HepG2 (cell line): ENCODE results near the gene SKIDA1.

ENCODE experiments used
- KAT8 ChIP-seq: IDR thresholded peaks from 2 replicates; pipeline ENCODE4 v1.6.1; 2016; ENCODE audit warnings: missing genetic modification reagents, missing compliant biosample characterization
- POLR2AphosphoS2 ChIP-seq: IDR thresholded peaks from 2 replicates; pipeline ENCODE4 v1.6.1; 2011; ENCODE audit warnings: low read depth, low read length, improper control_type of control experiment
- ZBTB1 ChIP-seq: sonication (generic); formaldehyde crosslinking; IDR thresholded peaks from 2 replicates; pipeline ENCODE4 v1.4.0; 2020; ENCODE audit warnings: missing genetic modification reagents, borderline replicate concordance
- ZBTB7A ChIP-seq: sonication (generic); formaldehyde crosslinking; IDR thresholded peaks from 2 replicates; pipeline ENCODE4 v1.8.0; 2022; ENCODE audit warnings: mild to moderate bottlenecking, missing genetic modification reagents
- ZNF446 ChIP-seq: sonication (generic); formaldehyde crosslinking; IDR thresholded peaks from 2 replicates; pipeline ENCODE4 v1.5.0; 2020; ENCODE audit warnings: mild to moderate bottlenecking, missing genetic modification reagents
- ZNF816 ChIP-seq: sonication (generic); formaldehyde crosslinking; IDR thresholded peaks from 2 replicates; pipeline ENCODE4 v1.8.0; 2022; ENCODE audit warnings: missing genetic modification reagents, mild to moderate bottlenecking, borderline replicate concordance
- TF ChIP-seq, protein P1 (sequence below): sonication (generic); formaldehyde crosslinking; IDR thresholded peaks from 2 replicates; pipeline ENCODE4 v1.4.0; 2020; ENCODE audit warnings: mild to moderate bottlenecking, missing genetic modification reagents
- TF ChIP-seq, protein P2 (sequence below): fragments of 450-650 bp; IDR thresholded peaks from 2 replicates; pipeline ENCODE4 v1.6.1; 2017

DNA sequence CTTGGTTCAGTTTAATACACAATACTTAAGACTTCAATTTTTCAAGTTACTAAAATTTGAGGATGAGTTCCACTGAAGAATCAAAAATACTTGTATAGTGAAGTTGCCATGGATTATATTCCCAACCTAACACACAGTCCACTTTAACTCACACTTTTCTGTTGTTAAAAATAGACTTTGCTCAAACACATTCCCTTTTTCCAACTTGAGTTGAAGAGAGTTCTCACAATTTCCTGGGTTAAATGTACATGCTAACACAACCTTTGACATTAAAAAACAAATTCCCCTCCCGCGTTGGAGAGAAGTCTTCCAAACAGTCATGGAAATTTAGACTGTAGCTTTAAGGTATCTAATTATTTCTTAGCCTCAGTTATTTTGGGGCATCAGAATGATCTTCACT lies 27.1 kb downstream of the SKIDA1 start:
- TF ChIP-seq POLR2AphosphoS2 = no peak
- TF ChIP-seq, protein P1, sequence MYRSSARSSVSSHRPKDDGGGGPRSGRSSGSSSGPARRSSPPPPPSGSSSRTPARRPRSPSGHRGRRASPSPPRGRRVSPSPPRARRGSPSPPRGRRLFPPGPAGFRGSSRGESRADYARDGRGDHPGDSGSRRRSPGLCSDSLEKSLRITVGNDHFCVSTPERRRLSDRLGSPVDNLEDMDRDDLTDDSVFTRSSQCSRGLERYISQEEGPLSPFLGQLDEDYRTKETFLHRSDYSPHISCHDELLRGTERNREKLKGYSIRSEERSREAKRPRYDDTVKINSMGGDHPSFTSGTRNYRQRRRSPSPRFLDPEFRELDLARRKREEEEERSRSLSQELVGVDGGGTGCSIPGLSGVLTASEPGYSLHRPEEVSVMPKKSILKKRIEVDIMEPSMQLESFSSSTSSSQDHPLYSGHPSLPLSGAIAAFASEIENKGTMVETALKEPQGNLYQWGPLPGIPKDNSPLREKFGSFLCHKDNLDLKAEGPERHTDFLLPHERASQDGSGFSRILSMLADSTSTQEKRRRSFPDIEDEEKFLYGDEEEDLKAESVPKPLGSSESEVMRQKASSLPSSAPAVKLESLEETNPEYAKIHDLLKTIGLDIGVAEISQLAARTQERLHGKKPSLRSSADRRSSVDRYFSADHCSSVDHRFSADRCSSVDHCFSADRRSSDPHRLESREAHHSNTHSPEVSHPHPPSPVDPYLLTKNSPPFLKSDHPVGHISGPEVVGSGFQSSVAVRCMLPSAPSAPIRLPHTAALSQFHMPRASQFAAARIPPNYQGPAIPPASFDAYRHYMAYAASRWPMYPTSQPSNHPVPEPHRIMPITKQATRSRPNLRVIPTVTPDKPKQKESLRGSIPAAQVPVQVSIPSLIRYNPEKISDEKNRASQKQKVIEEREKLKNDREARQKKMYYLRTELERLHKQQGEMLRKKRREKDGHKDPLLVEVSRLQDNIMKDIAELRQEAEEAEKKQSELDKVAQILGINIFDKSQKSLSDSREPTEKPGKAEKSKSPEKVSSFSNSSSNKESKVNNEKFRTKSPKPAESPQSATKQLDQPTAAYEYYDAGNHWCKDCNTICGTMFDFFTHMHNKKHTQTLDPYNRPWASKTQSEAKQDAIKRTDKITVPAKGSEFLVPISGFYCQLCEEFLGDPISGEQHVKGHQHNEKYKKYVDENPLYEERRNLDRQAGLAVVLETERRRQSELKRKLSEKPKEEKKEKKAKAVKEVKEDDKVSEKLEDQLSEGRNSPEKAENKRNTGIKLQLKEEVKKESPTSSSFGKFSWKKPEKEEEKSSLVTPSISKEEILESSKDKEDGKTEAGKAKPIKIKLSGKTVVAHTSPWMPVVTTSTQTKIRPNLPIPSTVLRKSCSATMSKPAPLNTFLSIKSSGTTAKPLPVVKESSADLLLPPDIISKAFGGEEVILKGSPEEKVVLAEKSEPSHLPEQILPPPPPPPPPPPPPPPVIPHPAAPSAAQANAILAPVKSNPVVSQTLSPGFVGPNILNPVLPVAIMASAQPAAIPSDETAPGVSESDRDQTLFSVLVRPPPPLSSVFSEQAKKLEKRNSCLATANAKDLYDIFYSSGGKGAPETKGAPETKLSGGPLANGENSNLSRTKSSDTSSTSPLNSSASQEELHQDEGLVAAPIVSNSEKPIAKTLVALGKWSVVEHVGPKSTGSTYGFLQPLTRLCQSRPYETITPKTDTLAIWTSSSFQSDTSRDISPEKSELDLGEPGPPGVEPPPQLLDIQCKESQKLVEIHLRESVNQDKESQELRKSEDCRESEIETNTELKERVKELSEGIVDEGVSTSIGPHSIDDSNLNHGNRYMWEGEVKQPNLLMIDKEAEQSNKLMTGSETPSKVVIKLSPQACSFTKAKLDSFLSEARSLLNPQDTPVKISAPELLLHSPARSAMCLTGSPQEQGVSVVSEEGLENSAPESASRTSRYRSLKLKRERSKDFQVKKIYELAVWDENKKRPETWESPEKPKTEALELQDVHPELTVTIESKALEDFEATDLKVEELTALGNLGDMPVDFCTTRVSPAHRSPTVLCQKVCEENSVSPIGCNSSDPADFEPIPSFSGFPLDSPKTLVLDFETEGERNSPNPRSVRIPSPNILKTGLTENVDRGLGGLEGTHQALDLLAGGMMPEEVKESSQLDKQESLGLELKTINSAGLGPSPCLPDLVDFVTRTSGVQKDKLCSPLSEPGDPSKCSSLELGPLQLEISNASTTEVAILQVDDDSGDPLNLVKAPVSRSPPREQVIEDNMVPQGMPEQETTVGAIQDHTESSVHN = no peak
- TF ChIP-seq, protein P2, sequence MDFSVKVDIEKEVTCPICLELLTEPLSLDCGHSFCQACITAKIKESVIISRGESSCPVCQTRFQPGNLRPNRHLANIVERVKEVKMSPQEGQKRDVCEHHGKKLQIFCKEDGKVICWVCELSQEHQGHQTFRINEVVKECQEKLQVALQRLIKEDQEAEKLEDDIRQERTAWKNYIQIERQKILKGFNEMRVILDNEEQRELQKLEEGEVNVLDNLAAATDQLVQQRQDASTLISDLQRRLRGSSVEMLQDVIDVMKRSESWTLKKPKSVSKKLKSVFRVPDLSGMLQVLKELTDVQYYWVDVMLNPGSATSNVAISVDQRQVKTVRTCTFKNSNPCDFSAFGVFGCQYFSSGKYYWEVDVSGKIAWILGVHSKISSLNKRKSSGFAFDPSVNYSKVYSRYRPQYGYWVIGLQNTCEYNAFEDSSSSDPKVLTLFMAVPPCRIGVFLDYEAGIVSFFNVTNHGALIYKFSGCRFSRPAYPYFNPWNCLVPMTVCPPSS = no peak
- no peak for TF ChIP-seq ZNF446 (CRISPR knock-in tag)
- TF ChIP-seq ZBTB1 (CRISPR knock-in tag) = no peak
- no peak for TF ChIP-seq ZBTB7A (CRISPR knock-in tag)
- TF ChIP-seq ZNF816 (CRISPR knock-in tag) = no peak
- no peak for TF ChIP-seq KAT8 (CRISPR knock-in tag)
